HepG2 (cell line): Measurements from ENCODE around the gene PCSK7. TPM values are rescaled to one million over a fixed set of nuclear protein-coding genes. Genes with fewer than 3 reads are reported as not detected.
A peak's percentile ranks its signal among the peaks of the same experiment; 100 is the strongest.

ENCODE experiments used
- AHR ChIP-seq: IDR thresholded peaks from 2 replicates; pipeline ENCODE4 v1.6.1; 2018; ENCODE audit warnings: missing genetic modification reagents, missing compliant biosample characterization
- DPF2 ChIP-seq: sonication (generic); formaldehyde crosslinking; IDR thresholded peaks from 2 replicates; pipeline ENCODE4 v1.4.0; 2020; ENCODE audit warnings: mild to moderate bottlenecking, low read depth, missing genetic modification reagents, borderline replicate concordance
- GMEB2 ChIP-seq: IDR thresholded peaks from 2 replicates; pipeline ENCODE4 v1.6.1; 2016; ENCODE audit warnings: missing biosample characterization, missing genetic modification reagents, low read depth
- HOXD1 ChIP-seq: sonication (generic); formaldehyde crosslinking; IDR thresholded peaks from 2 replicates; pipeline ENCODE4 v1.5.0; 2020; ENCODE audit warnings: missing genetic modification reagents
- JARID2 ChIP-seq: sonication (generic); formaldehyde crosslinking; IDR thresholded peaks from 2 replicates; pipeline ENCODE4 v1.8.1; 2023; ENCODE audit warnings: missing genetic modification reagents, inconsistent platforms; ENCODE audit not compliant: insufficient replicate concordance
- KLF6 ChIP-seq: IDR thresholded peaks from 2 replicates; pipeline ENCODE4 v1.8.0; 2016; ENCODE audit warnings: missing biosample characterization, missing genetic modification reagents
- MAFK ChIP-seq, 2 experiments: IDR thresholded peaks in 1 of 2; conservative IDR thresholded peaks in 1 of 2; 2 replicates each; pipeline ENCODE4 v1.6.1; 2011; ENCODE audit warnings: improper control_type of control experiment in 2 of 2, low read length in 2 of 2
- MXI1 ChIP-seq: IDR thresholded peaks from 3 replicates; pipeline ENCODE4 v1.6.1; 2012; ENCODE audit warnings: low read depth, low read length, inconsistent platforms, borderline replicate concordance
- PITX1 ChIP-seq: sonication (generic); formaldehyde crosslinking; IDR thresholded peaks from 2 replicates; pipeline ENCODE4 v1.5.1; 2020; ENCODE audit warnings: mild to moderate bottlenecking, missing genetic modification reagents
- RFX3 ChIP-seq: IDR thresholded peaks from 2 replicates; pipeline ENCODE4 v1.6.1; 2016; ENCODE audit warnings: missing biosample characterization, missing genetic modification reagents
- RXRB ChIP-seq: IDR thresholded peaks from 2 replicates; pipeline ENCODE4 v1.6.1; 2016; ENCODE audit warnings: borderline replicate concordance, missing genetic modification reagents, missing compliant biosample characterization
- SRSF4 ChIP-seq: fragments of 200-400 bp; formaldehyde crosslinking; IDR thresholded peaks from one replicate; pipeline ENCODE4 v1.6.1; 2018; ENCODE audit warnings: mild to moderate bottlenecking, low read depth, low read length, moderate library complexity; ENCODE audit not compliant: poor library complexity, severe bottlenecking
- TMF1 ChIP-seq: sonication (generic); formaldehyde crosslinking; IDR thresholded peaks from 2 replicates; pipeline ENCODE4 v1.8.1; 2022; ENCODE audit warnings: low read depth, missing genetic modification reagents
- UBTF ChIP-seq: sonication (generic); formaldehyde crosslinking; IDR thresholded peaks from 2 replicates; pipeline ENCODE4 v1.4.0; 2020; ENCODE audit warnings: mild to moderate bottlenecking, missing genetic modification reagents
- ZC3H4 ChIP-seq: sonication (generic); formaldehyde crosslinking; IDR thresholded peaks from 2 replicates; pipeline ENCODE4 v1.4.0; 2020; ENCODE audit warnings: missing genetic modification reagents, borderline replicate concordance
- ZFP37 ChIP-seq: sonication (generic); formaldehyde crosslinking; IDR thresholded peaks from 2 replicates; pipeline ENCODE4 v1.4.0; 2020; ENCODE audit warnings: missing genetic modification reagents, borderline replicate concordance
- ZMAT5 ChIP-seq: sonication (generic); formaldehyde crosslinking; IDR thresholded peaks from 2 replicates; pipeline ENCODE4 v1.5.0; 2020; ENCODE audit warnings: mild to moderate bottlenecking, low read depth, missing genetic modification reagents, borderline replicate concordance
- ZNF224 ChIP-seq: sonication (generic); formaldehyde crosslinking; IDR thresholded peaks from 2 replicates; pipeline ENCODE4 v1.5.0; 2020; ENCODE audit warnings: mild to moderate bottlenecking, missing genetic modification reagents
- ZNF432 ChIP-seq: sonication (generic); formaldehyde crosslinking; IDR thresholded peaks from 2 replicates; pipeline ENCODE4 v1.5.0; 2020; ENCODE audit warnings: missing genetic modification reagents, mild to moderate bottlenecking, borderline replicate concordance
- ZNF629 ChIP-seq: sonication (generic); formaldehyde crosslinking; conservative IDR thresholded peaks from 2 replicates; pipeline ENCODE4 v1.5.0; 2020; ENCODE audit warnings: missing genetic modification reagents
- ZNF790 ChIP-seq: sonication (generic); formaldehyde crosslinking; IDR thresholded peaks from 2 replicates; pipeline ENCODE4 v1.8.0; 2022; ENCODE audit warnings: missing genetic modification reagents, mild to moderate bottlenecking, borderline replicate concordance
- polyA plus RNA-seq, 8 experiments: library from polyadenylated mRNA; depleted of rRNA in 3 of 8; stranded (reverse) in 7 of 8; unstranded in 1 of 8; fragments of >200 nt; fragmentation: Illumina TruSeq in 4 of 8; extraction: Trizol in 4 of 8; gene quantifications; 2 replicates each; pipeline versions ENCODE4 v1.2.1 to v1.2.3, GENCODE V29; 2011 to 2016; ENCODE audit warnings: low read depth in 4 of 8, missing spikeins in 1 of 8, mixed read lengths in 1 of 8; ENCODE audit not compliant: insufficient read depth in 1 of 8
- total RNA-seq, 5 experiments: library from RNA; depleted of rRNA; stranded (reverse); fragments of >200 nt; fragmentation: Illumina TruSeq; extraction: Trizol; gene quantifications; 2 replicates each; pipeline ENCODE4 v1.2.3, GENCODE V29; 2016; ENCODE audit warnings: low read depth in 1 of 5
- TF ChIP-seq, protein P1 (sequence below): sonication (generic); IDR thresholded peaks from 2 replicates; pipeline ENCODE4 v1.6.1; 2016; ENCODE audit warnings: low read depth, borderline replicate concordance
- TF ChIP-seq, protein P2 (sequence below): fragments of 450-650 bp; IDR thresholded peaks from 2 replicates; pipeline ENCODE4 v1.6.1; 2017

Gene PCSK7
- total and polyA plus RNA-seq, 2 of the 13 experiments (the other 11 are each of a cell fraction or from before 2014, with no cell fraction given), result 13.4 to 13.8 TPM

- TF ChIP-seq, protein P1, sequence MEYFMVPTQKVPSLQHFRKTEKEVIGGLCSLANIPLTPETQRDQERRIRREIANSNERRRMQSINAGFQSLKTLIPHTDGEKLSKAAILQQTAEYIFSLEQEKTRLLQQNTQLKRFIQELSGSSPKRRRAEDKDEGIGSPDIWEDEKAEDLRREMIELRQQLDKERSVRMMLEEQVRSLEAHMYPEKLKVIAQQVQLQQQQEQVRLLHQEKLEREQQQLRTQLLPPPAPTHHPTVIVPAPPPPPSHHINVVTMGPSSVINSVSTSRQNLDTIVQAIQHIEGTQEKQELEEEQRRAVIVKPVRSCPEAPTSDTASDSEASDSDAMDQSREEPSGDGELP, result peak; percentile 73; the same call in 1 of the 2 replicates
- TF ChIP-seq RFX3 (CRISPR knock-in tag), result peak; percentile 56; the same call in 1 of the 2 replicates
- TF ChIP-seq UBTF, result peak; percentile 37
- TF ChIP-seq, protein P2, sequence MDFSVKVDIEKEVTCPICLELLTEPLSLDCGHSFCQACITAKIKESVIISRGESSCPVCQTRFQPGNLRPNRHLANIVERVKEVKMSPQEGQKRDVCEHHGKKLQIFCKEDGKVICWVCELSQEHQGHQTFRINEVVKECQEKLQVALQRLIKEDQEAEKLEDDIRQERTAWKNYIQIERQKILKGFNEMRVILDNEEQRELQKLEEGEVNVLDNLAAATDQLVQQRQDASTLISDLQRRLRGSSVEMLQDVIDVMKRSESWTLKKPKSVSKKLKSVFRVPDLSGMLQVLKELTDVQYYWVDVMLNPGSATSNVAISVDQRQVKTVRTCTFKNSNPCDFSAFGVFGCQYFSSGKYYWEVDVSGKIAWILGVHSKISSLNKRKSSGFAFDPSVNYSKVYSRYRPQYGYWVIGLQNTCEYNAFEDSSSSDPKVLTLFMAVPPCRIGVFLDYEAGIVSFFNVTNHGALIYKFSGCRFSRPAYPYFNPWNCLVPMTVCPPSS, result no peak
- TF ChIP-seq PITX1, result no peak
- TF ChIP-seq MAFK (conservative IDR thresholded peaks at IDR 0.05 in 1 of 2, IDR thresholded peaks at IDR 0.05 in 1 of 2; ENCODE audit: low read length in 2 of 2), result no peak; a peak in 1 of 4 replicates
- no peak for TF ChIP-seq ZMAT5 (CRISPR knock-in tag)
- TF ChIP-seq DPF2 (CRISPR knock-in tag), result no peak
- peak; percentile 39; the same call in 1 of the 3 replicates for TF ChIP-seq MXI1
- TF ChIP-seq HOXD1 (CRISPR knock-in tag), result 0 out of 2 replicates have a peak, but pooled peaks have one; percentile 22
- TF ChIP-seq GMEB2, result peak; percentile 65; the same call in 1 of the 2 replicates
- TF ChIP-seq AHR (CRISPR knock-in tag), result no peak; the same call in 1 of the 2 replicates
- TF ChIP-seq JARID2 (CRISPR knock-in tag), result no peak
- no peak for TF ChIP-seq ZNF432 (CRISPR knock-in tag)
- no peak for TF ChIP-seq TMF1 (CRISPR knock-in tag)
- 0 out of 2 replicates have a peak, but pooled peaks have one; percentile 20 for TF ChIP-seq RXRB (CRISPR knock-in tag)
- TF ChIP-seq ZNF224, result no peak
- TF ChIP-seq ZC3H4 (CRISPR knock-in tag), result no peak
- no peak for TF ChIP-seq SRSF4
- 0 out of 2 replicates have a peak, but pooled peaks have one; percentile 8 for TF ChIP-seq ZNF629 (CRISPR knock-in tag)
- TF ChIP-seq KLF6 (CRISPR knock-in tag), result no peak
- no peak for TF ChIP-seq ZFP37
- no peak for TF ChIP-seq ZNF790 (CRISPR knock-in tag)
Observed at GRCh38 chr11:117178210-117179034, 53.5 kb downstream of the PCSK7 start, which contains the start of gene SIDT2 (continued).
